Heart left ventricle (tissue), 13 donors: ENCODE results near the gene PPP4R2.

Experiments
- CTCF ChIP-seq, 12 donors: fragments of 200-600 bp; sonication (generic) in 4 of 12; IDR thresholded peaks; one replicate each; pipeline versions ENCODE4 v1.5.0 to v1.8.0; 2018 to 2022; ENCODE audit warnings: antibody characterized with exemption in 12 of 12, mild to moderate bottlenecking in 5 of 12
- POLR2A ChIP-seq, 2 donors: fragments of 450-650 bp; IDR thresholded peaks; one replicate each; pipeline ENCODE4 v1.6.1; 2017; ENCODE audit warnings: antibody characterized with exemption in 2 of 2, mild to moderate bottlenecking in 2 of 2, moderate library complexity in 2 of 2
- donor health status: ischemic (EF 13 %, LVEDD 7.1; RV severe dilation, severe dysfunction).
- donor health status: DM: no; HTN: yes; CAD: no.
- donor health status: DM: no; HTN: no; CAD: no.
- donor health status: ischemic (EF 25% LVEDD 6.9; RV normal size, moderate dysfunction).
- donor health status: ischemic (EF 25% LVEDD 5.7; RV mildly dilated, moderate dysfunction).
- donor health status: ischemic (EF 35%, LVEDD 5.7; RV mildly dilated, moderate dysfunction).
- donor health status: nonischemic (EF 11% LVEDD 7.7; RV severe dilation, severe dysfunction).
- donor health status: DM: yes; HTN: yes; CAD: no.
- donor health status: PGD.
- donor health status: ischemic (EF 29% LVEDD 5.4; RV normal size, mild dysfunction).
- donor health status: nonischemic (EF 23%, LVEDD 6.1; RV moderate dilation, normal function).

- TF ChIP-seq CTCF (IDR thresholded peaks at IDR 0.05) (no peak), POLR2A (IDR thresholded peaks at IDR 0.05) (no peak)
Observed at GRCh38 chr3:72974956-72975355, 21.7 kb upstream of the PPP4R2 start.
